K562 (cell line): ENCODE results near the gene GMDS. TPM values are rescaled to one million over a fixed set of nuclear protein-coding genes. Genes with fewer than 3 reads are reported as not detected.

Source experiments
- ATAC-seq: fragments of 200-7000 bp; cut with Tn5 transposase; 3 replicates; pipeline ENCODE4 v1.9.1; 2020; ENCODE audit warnings: moderate library complexity
- BruUV-seq: library from RNA; stranded (reverse); fragments of 400-500 nt; replicated peaks from 2 replicates; lab custom pipeline; 2021; lab: Mats Ljungman, UMichigan
- CTCF ChIA-PET: fragments of 300-600 bp; formaldehyde crosslinking; extraction: SDS; loops from one replicate; lab custom pipeline; 2021; ENCODE audit warnings: low intra/inter-chr PET ratio; lab: Yijun Ruan, JAX
- POLR2A ChIA-PET: fragments of 300-600, 350-650 bp; sonication (Branson Sonifier 250); formaldehyde crosslinking; extraction: SDS; loops from one replicate; lab custom pipeline; 2021; ENCODE audit warnings: antibody characterized with exemption, inconsistent platforms; lab: Yijun Ruan, JAX
- DNase-seq, 4 experiments: peaks; one replicate each; pipeline versions ENCODE4 v3.0.0 to v3.0.0-alpha.2; 2011 to 2018; ENCODE audit warnings: low spot score in 3 of 4, mixed read lengths in 3 of 4; ENCODE audit errors: extremely low read depth in 1 of 4
- FAIRE-seq: peaks from 2 replicates; lab custom pipeline; 2011; peaks lifted over from hg19 to GRCh38; lab: Jason Lieb, UNC
- H2AFZ ChIP-seq: 2 replicates; pipeline ENCODE4 v1.6.0; 2011; ENCODE audit warnings: low read depth, low read length, control low read depth, inconsistent platforms
- H3K27ac ChIP-seq: fragments of 200-600 bp; 3 replicates; pipeline ENCODE4 v1.8.0; 2011; ENCODE audit warnings: low read depth, mild to moderate bottlenecking, control low read depth, inconsistent platforms, low read length, moderate library complexity, mixed read lengths; ENCODE audit errors: extremely low read depth
- H3K27me3 ChIP-seq, 2 experiments: fragments of 300-600 bp in 1 of 2; 2 replicates in 1 of 2; 3 replicates in 1 of 2; pipeline versions ENCODE4 v1.6.0 to v1.8.0; 2011; ENCODE audit warnings: inconsistent platforms in 2 of 2, low read length in 2 of 2, mild to moderate bottlenecking in 1 of 2, mixed read lengths in 1 of 2, moderate library complexity in 1 of 2; ENCODE audit not compliant: control insufficient read depth in 2 of 2, insufficient read depth in 2 of 2
- H3K36me3 ChIP-seq: fragments of 300-600 bp; 3 replicates; pipeline ENCODE4 v1.8.0; 2011; ENCODE audit warnings: mild to moderate bottlenecking, low read length, inconsistent platforms; ENCODE audit not compliant: control insufficient read depth, insufficient read depth
- H3K4me1 ChIP-seq, 2 experiments: fragments of 200-600 bp in 1 of 2; replicated peaks in 1 of 2; 2 replicates in 1 of 2; 3 replicates in 1 of 2; pipeline versions ENCODE4 v1.5.1 to v1.8.0; 2011; ENCODE audit warnings: inconsistent platforms in 2 of 2, low read length in 2 of 2, mild to moderate bottlenecking in 1 of 2, mixed read lengths in 1 of 2, moderate library complexity in 1 of 2; ENCODE audit not compliant: control insufficient read depth in 2 of 2, insufficient read depth in 2 of 2
- H3K4me2 ChIP-seq: 2 replicates; pipeline ENCODE4 v1.6.1; 2011; ENCODE audit warnings: low read length, control low read depth, inconsistent platforms, mixed read lengths; ENCODE audit not compliant: insufficient read depth
- H3K4me3 ChIP-seq: fragments of 200-600 bp; sonication (generic), shearing (Covaris generic); 2 replicates; pipeline ENCODE4 v1.5.1; 2016; ENCODE audit warnings: control low read depth, inconsistent platforms
- H3K79me2 ChIP-seq: fragments of 200-600 bp; 3 replicates; pipeline ENCODE4 v1.8.0; 2011; ENCODE audit warnings: low read length, inconsistent platforms; ENCODE audit not compliant: control insufficient read depth, insufficient read depth
- H3K9ac ChIP-seq, 2 experiments: 2 replicates each; pipeline versions ENCODE4 v1.6.0 to v1.6.1; 2011; ENCODE audit warnings: low read depth in 2 of 2, low read length in 2 of 2, control low read depth in 1 of 2, inconsistent platforms in 1 of 2, mild to moderate bottlenecking in 1 of 2, mixed read lengths in 1 of 2; ENCODE audit not compliant: insufficient read depth in 1 of 2
- H3K9me1 ChIP-seq: one replicate; pipeline ENCODE4 v1.6.0; 2011; ENCODE audit warnings: inconsistent platforms, mild to moderate bottlenecking, low read length, moderate library complexity; ENCODE audit not compliant: control insufficient read depth, insufficient read depth
- H3K9me3 ChIP-seq: replicated peaks from 2 replicates; pipeline ENCODE4 v1.5.1; 2011; ENCODE audit warnings: low read depth, low read length, inconsistent platforms; ENCODE audit not compliant: control insufficient read depth, insufficient read depth
- H4K20me1 ChIP-seq: replicated peaks from 2 replicates; pipeline ENCODE4 v1.6.1; 2011; ENCODE audit warnings: low read length, inconsistent platforms, mixed read lengths; ENCODE audit not compliant: control insufficient read depth, insufficient read depth
- CREB5 ChIP-seq: fragments of 250-450 bp; sonication (Bioruptor Pico); IDR thresholded peaks from 2 replicates; pipeline ENCODE4 v1.5.0; 2020; ENCODE audit warnings: mild to moderate bottlenecking
- ELK1 ChIP-seq: sonication (generic); formaldehyde crosslinking; IDR thresholded peaks from 2 replicates; pipeline ENCODE4 v1.8.1; 2022; ENCODE audit warnings: missing genetic modification reagents
- HDAC8 ChIP-seq: fragments of 450-650 bp; IDR thresholded peaks from 2 replicates; pipeline ENCODE4 v1.6.1; 2016; ENCODE audit warnings: mild to moderate bottlenecking, missing genetic modification characterization, moderate library complexity, missing compliant biosample characterization
- HSF4 ChIP-seq: fragments of 250-450 bp; sonication (Bioruptor Pico); IDR thresholded peaks from 2 replicates; pipeline ENCODE4 v2.1.2; 2022; ENCODE audit warnings: mild to moderate bottlenecking, moderate library complexity, borderline replicate concordance
- ILK ChIP-seq: fragments of 450-650 bp; IDR thresholded peaks from 2 replicates; pipeline ENCODE4 v1.6.1; 2016; ENCODE audit warnings: missing genetic modification characterization, low read depth, mild to moderate bottlenecking, missing compliant biosample characterization, moderate library complexity, borderline replicate concordance
- MAFF ChIP-seq: IDR thresholded peaks from 2 replicates; pipeline ENCODE4 v1.6.1; 2012; ENCODE audit warnings: low read length, improper control_type of control experiment
- PML ChIP-seq: IDR thresholded peaks from 2 replicates; pipeline ENCODE4 v1.6.1; 2012; ENCODE audit warnings: low read length, inconsistent platforms
- RAD21 ChIP-seq, 2 experiments: fragments of 250-450 bp in 1 of 2; fragments of 450-650 bp in 1 of 2; sonication (Bioruptor Pico) in 1 of 2; formaldehyde crosslinking in 1 of 2; IDR thresholded peaks in 1 of 2; conservative IDR thresholded peaks in 1 of 2; 2 replicates each; pipeline versions ENCODE4 v1.4.0 to v1.8.0; 2020 to 2022; ENCODE audit warnings: mild to moderate bottlenecking in 2 of 2, moderate library complexity in 1 of 2
- SETDB1 ChIP-seq: IDR thresholded peaks from one replicate; pipeline ENCODE4 v1.6.1; 2012; ENCODE audit warnings: low read length, control low read depth, inconsistent platforms
- SMARCC2 ChIP-seq: fragments of 450-650 bp; IDR thresholded peaks from 2 replicates; pipeline ENCODE4 v1.6.1; 2017; ENCODE audit warnings: antibody characterized with exemption, moderate library complexity, mild to moderate bottlenecking, low read depth
- TAF7 ChIP-seq: fragments of 450-650 bp; IDR thresholded peaks from 2 replicates; pipeline ENCODE4 v1.6.1; 2016; ENCODE audit warnings: missing genetic modification characterization, missing compliant biosample characterization
- ZNF280A ChIP-seq: fragments of 450-650 bp; IDR thresholded peaks from 2 replicates; pipeline ENCODE4 v1.6.1; 2018; ENCODE audit warnings: mild to moderate bottlenecking, low read depth; ENCODE audit not compliant: partially characterized antibody
- ZNF3 ChIP-seq: fragments of 250-450 bp; sonication (Bioruptor Pico); IDR thresholded peaks from 2 replicates; pipeline ENCODE4 v1.5.0; 2021; ENCODE audit warnings: mild to moderate bottlenecking, moderate library complexity
- ZNF583 ChIP-seq: fragments of 250-450 bp; sonication (Bioruptor Pico); IDR thresholded peaks from 2 replicates; pipeline ENCODE4 v1.4.0; 2020
- ZNF586 ChIP-seq: fragments of 450-650 bp; formaldehyde crosslinking; conservative IDR thresholded peaks from 2 replicates; pipeline ENCODE4 v1.4.0; 2020; ENCODE audit warnings: mild to moderate bottlenecking, moderate library complexity
- ZNF785 ChIP-seq: fragments of 250-450 bp; sonication (Bioruptor Pico); IDR thresholded peaks from 2 replicates; pipeline ENCODE4 v1.4.0; 2020; ENCODE audit warnings: mild to moderate bottlenecking
- whole genome bisulfite sequencing: fragments of 100-300 bp; shearing (Covaris generic); methylation state at CpG from one replicate; pipeline ENCODE4 v1.1.6; 2016; ENCODE audit warnings: low coverage, mixed read lengths; ENCODE audit not compliant: insufficient coverage; ENCODE audit errors: missing lambda C conversion rate; 5-methylcytosine and 5-hydroxymethylcytosine counted together
- in situ Hi-C: fragments of 300-500 bp; cut with MboI; formaldehyde crosslinking; loops from 4 replicates; pipeline ENCODE4 v1.15.0; 2018; ENCODE audit warnings: inconsistent platforms, mixed read lengths
- intact Hi-C: fragments of 100-400 bp; cut with micrococcal nuclease; formaldehyde crosslinking; loops from 2 replicates; pipeline ENCODE4 v1.14.2; 2022
- polyA plus RNA-seq, 8 experiments: library from polyadenylated mRNA; depleted of rRNA in 4 of 8; stranded (reverse) in 5 of 8; unstranded in 3 of 8; fragments of >200 nt; fragmentation: Nextera tagmentation in 2 of 8; fragmentation: Illumina TruSeq in 1 of 8; extraction: Ambion mirVana in 2 of 8; extraction: Trizol in 1 of 8; gene quantifications; 2 replicates each; pipeline versions ENCODE4 v1.2.1 to v1.2.3, GENCODE V29; 2011 to 2014; ENCODE audit warnings: inconsistent platforms in 1 of 8, missing spikeins in 1 of 8
- total RNA-seq, 7 experiments: library from RNA; depleted of rRNA in 6 of 7; stranded (reverse); fragments of >200 nt in 6 of 7; fragmentation: Illumina TruSeq in 2 of 7; extraction: Trizol in 2 of 7; gene quantifications; 2 replicates each; pipeline versions ENCODE4 v1.2.1 to v1.2.3, GENCODE V29; 2011 to 2021; ENCODE audit warnings: low replicate concordance in 1 of 7

Gene GMDS
- total and polyA plus RNA-seq, 9 of the 15 experiments (the other 6 are each of a cell fraction or from before 2014, with no cell fraction given) = 0.48 to 31.8 (median 13.4) TPM

- TF ChIP-seq SMARCC2 (no peak), HDAC8 (no peak), HSF4 (CRISPR knock-in tag) (no peak), TAF7 (tag) (no peak)
Observed at GRCh38 chr6:2226775-2227174, 18.6 kb downstream of the GMDS start (continued).

GRCh38 chr6:2225422-2226392, 19.7 kb downstream of the GMDS start:
- BruUV-seq = no TSS peak
- Histone ChIP-seq H3K9me1 (no peaks in the 10 kb centered on the region), H3K36me3 (no peaks in the 10 kb centered on the region), H3K9me3 (no peaks in the 10 kb centered on the region), H3K9ac (no peak overlapping the region), H3K27me3 (peaks cover 2 to 23% of the 10 kb centered on the region in 2 experiments), H3K4me3 (no peak overlapping the region), H3K79me2 (no peaks in the 10 kb centered on the region), H2AFZ (no peak overlapping the region), H3K4me2 (no peak overlapping the region), H3K27ac (no peak overlapping the region), H4K20me1 (peaks cover 21% of the 10 kb centered on the region), H3K4me1 (0 out of 5 replicates have a peak, but pooled peaks cover 0 to 5% of the 10 kb centered on the region in 2 experiments)
- DNase-seq (no peak), ATAC-seq (no peak), FAIRE-seq (no peak)
- CTCF ChIA-PET = no interaction called here
- intact Hi-C loops = no loop called here
- POLR2A ChIA-PET = interaction anchor here (0.6 kb wide), 1 partner anchor 32 kb away, joined by 3 read pairs; no protein-coding TSS in a partner anchor
- in situ Hi-C loops = no loop called here
- WGBS = 35% methylated on average over 6 of the region's 6 CpGs
- TF ChIP-seq ZNF3 (no peak), ZNF586 (no peak), CREB5 (CRISPR knock-in tag) (no peak), PML (no peak), ZNF785 (no peak), RAD21 (CRISPR knock-in tag; conservative IDR thresholded peaks at IDR 0.05 in 1 of 2, IDR thresholded peaks at IDR 0.05 in 1 of 2) (no peak), ELK1 (CRISPR knock-in tag) (no peak), ZNF583 (CRISPR knock-in tag) (no peak), ILK (tag) (no peak), SMARCC2 (no peak), SETDB1 (no peak), ZNF280A (no peak), MAFF (no peak)
